ENCODE measurements around the gene SPOCK1. TPM values are rescaled to one million over a fixed set of nuclear protein-coding genes. Genes with fewer than 3 reads are reported as not detected.

The SPOCK1 gene
- total RNA-seq, 1 donor from 2014 or later: 900 TPM

DNA sequence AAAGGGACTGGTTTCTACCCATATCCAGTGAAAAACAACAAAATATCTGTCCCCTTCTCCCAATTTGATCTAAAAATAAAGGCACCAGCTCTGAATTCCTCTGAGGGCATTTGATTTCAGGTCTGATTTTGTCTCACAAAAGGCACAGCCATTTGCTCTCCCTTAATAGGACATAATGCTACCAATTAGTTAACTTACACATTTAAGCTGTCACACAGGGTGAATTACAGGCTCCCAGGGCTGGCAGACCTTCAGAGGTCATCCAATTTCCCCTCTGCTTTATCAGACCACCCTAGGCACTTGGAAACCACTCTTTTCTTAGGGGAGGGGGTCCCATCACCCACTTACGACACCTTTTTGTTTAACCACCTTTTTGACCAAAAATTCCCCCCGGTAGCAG is 319.9 kb downstream of the SPOCK1 start:
- Mint-ChIP-seq H3K9me3 (ENCODE audit: unreplicated experiment) (no peaks in the 10 kb centered on the region), H3K36me3 (ENCODE audit: unreplicated experiment) (peaks cover 2% of the 10 kb centered on the region), H3K4me3 (ENCODE audit: unreplicated experiment) (no peak overlapping the region), H3K27ac (ENCODE audit: unreplicated experiment) (no peak overlapping the region), H3K4me1 (ENCODE audit: unreplicated experiment) (no peaks in the 10 kb centered on the region), H3K27me3 (ENCODE audit: unreplicated experiment) (no peaks in the 10 kb centered on the region)
- no peak for DNase-seq (ENCODE audit: extremely low spot score, unreplicated experiment)
- TF ChIP-seq, protein P1, sequence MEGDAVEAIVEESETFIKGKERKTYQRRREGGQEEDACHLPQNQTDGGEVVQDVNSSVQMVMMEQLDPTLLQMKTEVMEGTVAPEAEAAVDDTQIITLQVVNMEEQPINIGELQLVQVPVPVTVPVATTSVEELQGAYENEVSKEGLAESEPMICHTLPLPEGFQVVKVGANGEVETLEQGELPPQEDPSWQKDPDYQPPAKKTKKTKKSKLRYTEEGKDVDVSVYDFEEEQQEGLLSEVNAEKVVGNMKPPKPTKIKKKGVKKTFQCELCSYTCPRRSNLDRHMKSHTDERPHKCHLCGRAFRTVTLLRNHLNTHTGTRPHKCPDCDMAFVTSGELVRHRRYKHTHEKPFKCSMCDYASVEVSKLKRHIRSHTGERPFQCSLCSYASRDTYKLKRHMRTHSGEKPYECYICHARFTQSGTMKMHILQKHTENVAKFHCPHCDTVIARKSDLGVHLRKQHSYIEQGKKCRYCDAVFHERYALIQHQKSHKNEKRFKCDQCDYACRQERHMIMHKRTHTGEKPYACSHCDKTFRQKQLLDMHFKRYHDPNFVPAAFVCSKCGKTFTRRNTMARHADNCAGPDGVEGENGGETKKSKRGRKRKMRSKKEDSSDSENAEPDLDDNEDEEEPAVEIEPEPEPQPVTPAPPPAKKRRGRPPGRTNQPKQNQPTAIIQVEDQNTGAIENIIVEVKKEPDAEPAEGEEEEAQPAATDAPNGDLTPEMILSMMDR (IDR thresholded peaks at IDR 0.05): no peak

DNA sequence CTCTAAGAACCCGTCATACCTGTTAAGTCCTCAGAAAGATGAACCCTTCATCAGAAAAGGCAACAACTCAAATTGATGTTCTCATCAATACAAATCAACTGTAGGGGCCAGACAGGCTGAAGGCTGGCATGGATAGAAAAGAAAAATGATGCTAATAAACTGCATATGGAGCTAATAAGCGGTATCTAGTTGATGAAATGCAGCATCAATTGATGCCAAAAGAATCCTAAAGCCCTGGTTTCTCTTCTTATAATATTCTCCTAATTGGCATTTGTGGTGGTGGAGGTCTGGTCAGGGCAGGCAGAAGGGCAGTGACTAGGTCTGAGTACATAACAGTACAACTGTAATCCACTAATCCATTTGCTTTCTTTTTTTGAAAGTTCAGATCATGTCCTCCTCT is 322.5 kb downstream of the SPOCK1 start:
- Mint-ChIP-seq H3K36me3 (ENCODE audit: unreplicated experiment) (peaks cover 2% of the 10 kb centered on the region), H3K27me3 (ENCODE audit: unreplicated experiment) (no peaks in the 10 kb centered on the region), H3K4me3 (ENCODE audit: unreplicated experiment) (no peak overlapping the region), H3K9me3 (ENCODE audit: unreplicated experiment) (no peaks in the 10 kb centered on the region), H3K27ac (ENCODE audit: unreplicated experiment) (no peak overlapping the region), H3K4me1 (ENCODE audit: unreplicated experiment) (no peaks in the 10 kb centered on the region)
- TF ChIP-seq, protein P1 (IDR thresholded peaks at IDR 0.05): no peak
- no peak for DNase-seq (ENCODE audit: extremely low spot score, unreplicated experiment)

DNA sequence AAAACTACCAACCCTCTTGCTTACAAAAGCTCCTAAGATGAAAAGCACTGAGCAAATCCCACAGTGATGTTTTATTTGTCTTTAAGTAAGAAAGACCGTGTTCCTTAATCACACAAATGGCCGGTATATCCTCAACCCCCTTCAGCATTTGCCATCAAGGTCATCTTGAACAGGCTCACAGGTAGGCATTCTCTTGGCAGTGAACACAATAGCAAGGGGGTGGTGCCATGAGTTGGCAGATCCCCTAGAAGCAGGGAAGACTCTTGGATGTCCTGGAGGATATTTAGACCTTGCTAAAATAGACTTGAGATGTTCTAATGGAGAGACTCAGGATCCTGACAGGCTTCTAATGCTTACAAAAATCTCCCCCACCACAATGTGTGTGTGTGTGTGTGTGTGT is 323.0 kb downstream of the SPOCK1 start:
- no peak for DNase-seq (ENCODE audit: extremely low spot score, unreplicated experiment)
- Mint-ChIP-seq H3K4me1 (ENCODE audit: unreplicated experiment) (no peaks in the 10 kb centered on the region), H3K4me3 (ENCODE audit: unreplicated experiment) (no peak overlapping the region), H3K9me3 (ENCODE audit: unreplicated experiment) (no peaks in the 10 kb centered on the region), H3K27me3 (ENCODE audit: unreplicated experiment) (no peaks in the 10 kb centered on the region), H3K27ac (ENCODE audit: unreplicated experiment) (no peak overlapping the region), H3K36me3 (ENCODE audit: unreplicated experiment) (peaks cover 2% of the 10 kb centered on the region)
- TF ChIP-seq, protein P1 (IDR thresholded peaks at IDR 0.05): no peak

DNA sequence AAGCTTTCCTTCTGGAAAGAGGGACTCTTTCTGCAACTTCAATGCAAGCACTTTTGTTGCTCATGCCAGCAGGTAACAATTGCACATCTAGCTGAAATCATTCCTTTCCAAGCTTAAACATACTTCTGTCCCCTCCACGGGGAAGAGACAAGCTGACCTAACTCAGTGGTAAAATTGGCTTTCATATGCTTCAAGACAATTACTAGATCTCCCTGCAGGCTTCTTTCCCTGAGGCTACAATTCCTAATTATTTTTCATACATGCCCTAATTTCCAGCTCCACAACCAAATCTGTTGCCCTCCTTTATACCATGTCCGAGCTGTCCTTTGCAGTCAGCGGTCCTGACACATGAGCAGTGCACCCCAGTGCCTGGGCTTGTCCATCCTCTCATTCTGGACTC is 324.9 kb downstream of the SPOCK1 start:
- TF ChIP-seq, protein P1 (IDR thresholded peaks at IDR 0.05): no peak
- DNase-seq (ENCODE audit: extremely low spot score, unreplicated experiment): no peak
- H3K9me3 Mint-ChIP-seq (ENCODE audit: unreplicated experiment): no peaks in the 10 kb centered on the region
- H3K36me3 Mint-ChIP-seq (ENCODE audit: unreplicated experiment): peaks cover 2% of the 10 kb centered on the region
- no peaks in the 10 kb centered on the region for H3K4me1 Mint-ChIP-seq (ENCODE audit: unreplicated experiment)
- H3K4me3 Mint-ChIP-seq (ENCODE audit: unreplicated experiment): no peak overlapping the region
- H3K27ac Mint-ChIP-seq (ENCODE audit: unreplicated experiment): no peak overlapping the region
- H3K27me3 Mint-ChIP-seq (ENCODE audit: unreplicated experiment): no peaks in the 10 kb centered on the region

DNA sequence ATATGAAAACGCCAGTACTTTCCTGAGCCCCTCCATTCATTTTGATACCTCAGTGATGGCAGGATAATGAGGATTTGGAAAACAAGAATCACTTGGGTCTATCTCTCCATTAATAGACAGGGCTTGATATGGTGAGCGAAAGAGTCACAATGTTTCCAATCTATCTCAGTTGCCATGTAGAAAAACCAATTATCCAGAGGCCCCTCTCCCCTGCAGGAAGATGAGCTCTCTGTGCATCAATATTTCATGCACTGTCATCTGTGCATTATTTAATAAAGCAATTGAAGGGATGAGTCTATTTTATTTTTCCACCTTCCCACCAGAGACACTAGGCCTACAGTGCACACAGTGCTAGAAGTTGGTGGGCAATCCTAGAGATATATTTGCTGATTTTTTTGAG is 326.9 kb downstream of the SPOCK1 start:
- Mint-ChIP-seq H3K27me3 (ENCODE audit: unreplicated experiment) (no peaks in the 10 kb centered on the region), H3K4me1 (ENCODE audit: unreplicated experiment) (no peaks in the 10 kb centered on the region), H3K27ac (ENCODE audit: unreplicated experiment) (no peak overlapping the region), H3K9me3 (ENCODE audit: unreplicated experiment) (no peaks in the 10 kb centered on the region), H3K36me3 (ENCODE audit: unreplicated experiment) (peaks cover 2% of the 10 kb centered on the region), H3K4me3 (ENCODE audit: unreplicated experiment) (no peak overlapping the region)
- TF ChIP-seq, protein P1 (IDR thresholded peaks at IDR 0.05): no peak
- no peak for DNase-seq (ENCODE audit: extremely low spot score, unreplicated experiment)

All from osteocyte (in vitro differentiated cells).